Right atrium auricular region (tissue), 2 donors: ENCODE results near the gene PRAC1. TPM values are rescaled to one million over a fixed set of nuclear protein-coding genes. Genes with fewer than 3 reads are reported as not detected.

Experiments used
- DNase-seq: peaks from one replicate; pipeline ENCODE4 v3.0.0-alpha.2; 2019; ENCODE audit warnings: low spot score
- H3K27ac ChIP-seq, 2 donors: fragments of 200-600 bp; sonication (generic); 1 replicate in 1 of 2; 2 replicates in 1 of 2; pipeline ENCODE4 v1.5.1; 2016 to 2019
- H3K27me3 ChIP-seq, 2 donors: fragments of 200-600 bp; sonication (generic); one replicate each; pipeline versions ENCODE4 v1.5.1 to v1.6.0; 2017 to 2019
- H3K36me3 ChIP-seq: fragments of 200-600 bp; sonication (generic); one replicate; pipeline ENCODE4 v1.5.1; 2016
- H3K4me1 ChIP-seq, 2 donors: fragments of 200-600 bp; sonication (generic); one replicate each; pipeline versions ENCODE4 v1.5.1 to v1.6.0; 2017 to 2019
- H3K4me3 ChIP-seq, 2 donors: fragments of 200-600 bp; sonication (generic); 1 replicate in 1 of 2; 2 replicates in 1 of 2; pipeline ENCODE4 v1.5.1; 2017 to 2019; ENCODE audit warnings: mild to moderate bottlenecking in 1 of 2, moderate library complexity in 1 of 2
- H3K9me3 ChIP-seq, 2 donors: fragments of 200-600 bp; sonication (generic); one replicate each; pipeline ENCODE4 v1.5.1; 2019
- total RNA-seq, 2 donors: library from RNA; depleted of rRNA; stranded (reverse); fragments of >200 nt; gene quantifications; one replicate each; pipeline ENCODE4 v1.1.0, GENCODE V29; 2016
- TF ChIP-seq, protein P1 (sequence below), 2 donors: fragments of 200-600 bp; sonication (generic); IDR thresholded peaks; one replicate each; pipeline ENCODE4 v1.5.1; 2019; ENCODE audit warnings: antibody characterized with exemption in 2 of 2

PRAC1 gene
- total RNA-seq, 2 donors from 2014 or later, result not detected

DNA sequence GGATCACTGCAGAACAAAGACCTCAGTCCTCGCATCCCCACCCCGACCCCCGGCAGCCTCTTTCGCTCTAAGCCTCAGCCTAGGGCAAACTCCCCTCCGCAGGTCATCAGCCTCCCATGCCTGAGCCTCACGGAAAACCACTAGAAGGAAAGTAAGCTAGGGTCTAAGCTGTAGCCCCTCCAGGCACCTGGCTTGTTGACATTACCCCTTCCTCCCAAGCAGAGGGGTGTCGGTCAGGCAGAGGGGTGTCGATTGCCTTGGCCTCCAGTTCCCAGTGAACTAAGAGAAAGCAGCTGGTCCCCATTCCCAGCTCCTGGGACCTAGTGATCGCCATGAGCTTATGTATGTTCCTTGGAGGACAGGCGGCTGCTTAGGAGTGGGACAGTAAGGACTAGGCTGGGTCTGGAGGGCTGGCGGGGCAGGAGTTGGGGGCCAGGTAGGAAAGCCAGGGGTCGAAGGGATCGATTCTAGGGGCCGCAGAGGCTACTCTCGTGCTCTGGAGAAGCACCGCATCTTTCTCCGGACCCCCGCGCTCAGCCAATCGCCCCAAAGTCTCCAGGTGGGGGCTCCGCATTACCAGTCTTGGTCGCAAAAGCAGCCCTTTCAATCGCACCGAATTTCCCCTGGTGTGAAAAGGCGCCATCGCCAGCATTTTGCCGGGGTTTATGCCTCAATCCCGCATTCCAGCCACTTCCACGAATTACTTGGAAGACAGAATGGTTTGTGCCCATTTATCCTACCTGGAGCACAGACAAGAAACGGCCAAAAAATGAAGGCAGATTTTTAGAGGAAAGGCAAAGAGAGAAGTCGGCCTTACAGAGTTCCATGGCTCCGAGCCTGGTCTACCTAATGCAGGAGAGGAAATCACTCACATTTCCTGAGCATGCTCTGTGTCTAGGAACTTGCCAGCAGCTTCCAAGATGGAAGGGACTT is 27.6 kb upstream of the PRAC1 start:
- TF ChIP-seq, protein P1, sequence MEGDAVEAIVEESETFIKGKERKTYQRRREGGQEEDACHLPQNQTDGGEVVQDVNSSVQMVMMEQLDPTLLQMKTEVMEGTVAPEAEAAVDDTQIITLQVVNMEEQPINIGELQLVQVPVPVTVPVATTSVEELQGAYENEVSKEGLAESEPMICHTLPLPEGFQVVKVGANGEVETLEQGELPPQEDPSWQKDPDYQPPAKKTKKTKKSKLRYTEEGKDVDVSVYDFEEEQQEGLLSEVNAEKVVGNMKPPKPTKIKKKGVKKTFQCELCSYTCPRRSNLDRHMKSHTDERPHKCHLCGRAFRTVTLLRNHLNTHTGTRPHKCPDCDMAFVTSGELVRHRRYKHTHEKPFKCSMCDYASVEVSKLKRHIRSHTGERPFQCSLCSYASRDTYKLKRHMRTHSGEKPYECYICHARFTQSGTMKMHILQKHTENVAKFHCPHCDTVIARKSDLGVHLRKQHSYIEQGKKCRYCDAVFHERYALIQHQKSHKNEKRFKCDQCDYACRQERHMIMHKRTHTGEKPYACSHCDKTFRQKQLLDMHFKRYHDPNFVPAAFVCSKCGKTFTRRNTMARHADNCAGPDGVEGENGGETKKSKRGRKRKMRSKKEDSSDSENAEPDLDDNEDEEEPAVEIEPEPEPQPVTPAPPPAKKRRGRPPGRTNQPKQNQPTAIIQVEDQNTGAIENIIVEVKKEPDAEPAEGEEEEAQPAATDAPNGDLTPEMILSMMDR (IDR thresholded peaks at IDR 0.05), result no peak

DNA sequence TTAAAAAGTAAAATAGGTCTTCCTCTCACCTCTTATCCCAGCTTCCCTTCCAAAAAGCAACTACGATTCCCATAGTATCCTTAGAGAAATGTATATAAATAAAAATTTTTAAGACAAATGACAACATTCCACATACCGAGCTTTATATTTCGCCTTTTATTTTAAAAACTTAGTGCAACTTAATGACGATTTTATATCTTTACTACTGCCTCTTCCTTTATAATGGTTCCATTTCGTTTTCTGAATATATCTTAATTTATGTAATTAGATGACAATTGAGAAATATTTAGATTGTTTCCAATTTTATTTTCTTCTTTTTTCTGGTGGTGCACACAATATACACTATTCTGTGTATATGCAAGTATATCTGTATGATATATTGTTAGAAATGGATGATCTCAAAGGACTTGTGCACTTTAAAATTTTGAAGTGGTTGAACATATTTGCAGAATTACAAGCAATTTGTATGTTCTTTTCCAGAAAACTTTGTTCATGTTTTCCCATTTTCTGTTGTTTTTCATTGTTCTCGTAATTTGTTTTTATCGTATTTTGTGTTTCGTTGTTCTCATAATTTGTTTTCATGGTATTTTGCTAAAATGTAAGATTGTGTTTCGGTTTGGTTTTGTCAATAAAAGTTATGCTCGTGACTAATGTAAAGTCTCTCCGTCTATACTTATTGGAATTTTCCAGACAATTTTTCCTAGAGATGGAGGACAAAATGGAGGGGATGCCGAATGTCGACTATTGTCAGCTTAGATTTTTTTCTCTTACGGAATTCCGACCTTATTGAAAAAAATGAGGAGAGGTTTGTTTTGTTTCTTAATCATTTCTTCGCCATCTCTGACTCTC is 26.6 kb upstream of the PRAC1 start:
- Histone ChIP-seq H3K27ac (no peak overlapping the region), H3K4me3 (no peak overlapping the region), H3K4me1 (peaks cover 0 to 4% of the 10 kb centered on the region in 2 donors), H3K27me3 (peaks cover 57 to 81% of the 10 kb centered on the region in 2 donors), H3K9me3 (no peaks in the 10 kb centered on the region), H3K36me3 (no peaks in the 10 kb centered on the region)
- no peak for DNase-seq
- TF ChIP-seq, protein P1 (IDR thresholded peaks at IDR 0.05), result no peak

More for the DNA sequence above, 27.6 kb upstream of the PRAC1 start:
- Histone ChIP-seq H3K4me3 (no peak overlapping the region), H3K27ac (no peak overlapping the region), H3K9me3 (no peaks in the 10 kb centered on the region), H3K27me3 (peaks cover 65 to 81% of the 10 kb centered on the region in 2 donors), H3K4me1 (peaks cover 0 to 13% of the 10 kb centered on the region in 2 donors), H3K36me3 (no peaks in the 10 kb centered on the region)
- DNase-seq, result no peak

DNA sequence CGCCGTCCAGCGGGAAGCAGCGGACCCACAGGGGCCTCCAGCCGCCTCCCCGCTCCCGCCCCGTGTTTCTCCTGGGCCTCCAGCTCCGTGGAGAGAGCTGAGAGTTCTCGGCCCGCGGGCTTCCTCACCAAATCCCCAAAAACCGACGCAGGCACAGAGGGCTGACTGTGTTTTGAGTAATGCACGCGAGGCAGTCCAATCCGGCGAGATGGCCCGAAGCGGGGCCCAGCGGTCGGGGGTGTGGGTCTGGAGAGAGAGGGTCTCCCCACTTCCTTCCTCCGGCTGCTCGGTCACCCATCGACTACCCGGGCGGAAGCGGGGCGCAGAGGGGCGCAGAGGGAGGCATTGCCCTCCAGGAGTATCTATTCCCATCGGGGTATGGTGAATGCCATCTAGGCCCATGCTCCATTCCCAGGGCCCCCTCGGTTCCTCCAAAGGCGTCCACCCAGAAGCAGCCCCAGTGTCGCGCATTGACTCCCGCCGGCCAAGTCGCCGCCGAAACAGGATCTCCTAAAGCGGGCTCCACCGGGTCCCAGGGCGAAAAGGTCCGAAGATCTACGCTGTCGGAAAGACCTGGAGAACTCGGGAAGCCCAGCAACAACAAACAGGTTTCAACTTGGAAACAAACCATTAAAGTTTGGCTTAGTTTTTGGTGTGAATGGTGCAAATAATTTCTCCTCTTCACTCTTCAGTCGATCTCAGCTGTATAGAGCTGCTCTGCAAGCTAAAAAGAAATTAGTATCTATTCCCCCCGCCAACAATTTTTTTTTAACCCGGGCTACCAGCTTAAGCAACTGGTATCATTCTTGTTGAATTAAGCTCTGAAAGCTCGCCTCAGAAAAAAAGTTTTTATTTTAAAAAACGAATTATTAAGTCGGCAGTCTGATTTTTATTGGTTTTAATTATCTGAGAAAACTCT is 25.4 kb upstream of the PRAC1 start:
- peaks cover 48 to 73% of the 10 kb centered on the region in 2 donors for H3K27me3 ChIP-seq
- peaks cover 0 to 1% of the 10 kb centered on the region in 2 donors for H3K4me1 ChIP-seq
- no peak overlapping the region for H3K27ac ChIP-seq
- H3K9me3 ChIP-seq, result no peaks in the 10 kb centered on the region
- no peak overlapping the region for H3K4me3 ChIP-seq
- DNase-seq, result no peak
- no peaks in the 10 kb centered on the region for H3K36me3 ChIP-seq
- TF ChIP-seq, protein P1 (IDR thresholded peaks at IDR 0.05), result no peak

DNA sequence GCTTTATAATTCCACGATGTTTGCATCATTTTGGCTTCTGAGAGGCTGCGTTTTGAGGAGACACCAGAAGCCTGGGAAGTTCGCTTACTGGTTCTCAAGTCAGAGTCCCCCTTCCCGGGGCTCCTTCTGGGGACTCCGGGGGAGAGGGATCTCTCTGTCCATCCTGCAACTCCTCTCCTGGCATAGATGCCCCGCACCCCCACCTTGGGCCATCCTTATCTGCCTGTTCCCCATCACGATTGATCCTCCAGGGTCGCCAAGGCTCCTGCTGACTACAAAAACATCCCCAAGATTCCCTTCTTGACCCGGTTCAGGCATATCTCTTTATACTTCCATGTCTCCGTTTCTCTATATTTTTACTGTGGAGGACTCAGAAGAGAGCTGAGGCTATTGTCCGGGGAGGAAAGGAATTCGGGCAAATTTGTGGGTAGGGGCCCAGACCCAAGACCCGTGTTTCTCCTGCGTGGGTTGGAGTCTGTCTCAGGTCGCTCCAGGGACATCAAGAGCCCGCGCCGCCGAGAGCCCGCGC is 24.7 kb upstream of the PRAC1 start:
- H3K36me3 ChIP-seq, result no peaks in the 10 kb centered on the region
- H3K27ac ChIP-seq, result no peak overlapping the region
- H3K4me3 ChIP-seq, result no peak overlapping the region
- H3K27me3 ChIP-seq, result peaks cover 45 to 67% of the 10 kb centered on the region in 2 donors
- H3K9me3 ChIP-seq, result no peaks in the 10 kb centered on the region
- TF ChIP-seq, protein P1 (IDR thresholded peaks at IDR 0.05), result no peak
- DNase-seq, result no peak
- H3K4me1 ChIP-seq, result no peaks in the 10 kb centered on the region
